HT1080 (cell line): Measurements from ENCODE around the gene ARFIP2. TPM values are rescaled to one million over a fixed set of nuclear protein-coding genes. Genes with fewer than 3 reads are reported as not detected.

Experiments
- DNase-seq: peaks from one replicate; pipeline ENCODE4 v3.0.0-alpha.2; 2015; ENCODE audit warnings: low read depth
- total RNA-seq: library from RNA; depleted of rRNA; stranded (reverse); fragments of >200 nt; shearing (Covaris generic); gene quantifications from 2 replicates; pipeline ENCODE4 v1.2.3, GENCODE V29; 2014

Gene ARFIP2
- total RNA-seq, 1 experiment from 2014 or later: 123 TPM

DNA sequence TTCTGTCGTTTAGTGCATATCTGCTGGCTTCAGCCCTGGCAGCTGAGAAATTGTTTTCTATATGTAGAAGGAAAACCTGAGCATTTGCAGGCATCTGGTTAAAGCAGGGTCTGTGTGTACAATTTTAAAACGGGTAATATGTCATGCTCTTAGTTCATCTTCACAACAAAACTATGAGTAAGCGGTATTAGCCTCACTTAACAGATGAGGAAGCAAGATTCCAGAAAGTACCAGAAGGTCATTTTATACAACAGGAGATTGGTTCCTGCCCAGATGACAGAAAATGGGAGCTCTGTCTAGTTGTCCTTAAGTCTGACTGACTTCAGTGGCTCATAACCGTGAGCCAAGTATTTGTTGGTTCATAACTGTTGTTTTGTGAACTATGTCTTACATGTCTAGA is 1.3 kb upstream of the ARFIP2 start:
- no peak for DNase-seq

DNA sequence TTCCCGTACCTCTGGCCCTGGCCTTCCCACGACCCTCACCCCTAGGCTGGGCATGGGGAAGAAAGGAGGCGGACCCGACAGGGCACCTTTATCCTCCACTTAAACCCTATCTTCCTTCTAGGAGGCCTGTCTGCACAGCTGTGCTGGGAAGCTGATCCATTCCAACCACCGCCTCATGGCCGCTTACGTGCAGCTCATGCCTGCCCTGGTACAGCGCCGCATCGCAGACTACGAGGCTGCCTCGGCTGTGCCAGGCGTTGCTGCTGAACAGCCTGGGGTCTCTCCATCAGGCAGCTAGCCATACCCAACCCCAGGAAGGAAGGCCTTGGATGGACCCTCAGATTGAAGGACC is 769 bp upstream of the ARFIP2 start:
- DNase-seq: no peak

DNA sequence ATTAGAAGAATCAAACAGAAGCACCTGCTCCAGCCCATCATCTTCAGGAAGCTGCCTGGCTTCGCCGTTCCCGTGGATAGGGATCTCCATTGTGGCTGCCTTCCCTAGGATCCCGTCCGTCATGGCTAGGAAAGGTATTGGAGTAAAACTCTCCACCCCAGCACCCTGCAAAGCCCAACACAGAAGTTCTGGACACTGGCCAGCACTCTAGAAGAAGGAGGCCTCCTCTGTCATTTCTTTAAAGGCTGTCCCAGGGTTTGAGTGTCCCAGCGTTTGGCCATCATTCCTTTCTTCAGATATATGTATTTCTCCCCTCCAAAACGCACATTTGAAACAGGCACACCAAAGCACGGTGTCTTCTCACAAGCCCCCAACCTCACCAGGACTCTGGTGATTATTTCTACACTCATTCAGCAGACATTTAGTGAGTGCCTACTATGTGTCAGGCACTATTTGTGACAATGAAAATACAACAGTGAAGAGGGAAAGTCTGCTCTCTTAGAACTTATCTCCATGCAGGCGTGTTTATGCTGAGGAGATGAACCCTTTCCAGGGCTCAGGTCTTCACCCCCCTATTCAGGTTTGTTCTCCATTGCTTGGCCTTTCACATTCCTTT is 724 bp downstream of the ARFIP2 start:
- no peak for DNase-seq

DNA sequence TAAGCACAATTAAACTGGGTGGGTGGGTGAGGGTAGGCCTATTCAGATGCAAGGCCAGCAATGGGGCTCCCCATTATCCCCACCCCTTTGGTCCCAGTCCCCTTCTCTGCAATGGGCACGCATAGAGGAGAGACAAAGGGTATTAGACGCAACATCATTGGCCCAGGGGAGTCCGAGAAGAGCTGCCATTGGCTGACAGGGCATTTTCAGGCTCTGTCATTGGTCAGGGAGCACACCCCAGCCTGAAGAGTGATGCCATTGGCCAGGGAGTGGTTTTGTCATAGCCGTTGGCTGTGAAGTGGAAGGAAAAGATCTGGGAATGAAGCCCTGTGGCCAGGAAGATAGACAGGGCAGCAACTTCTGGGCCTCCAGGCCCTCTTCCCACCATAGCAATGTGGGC is 4.6 kb downstream of the ARFIP2 start:
- no peak for DNase-seq

DNA sequence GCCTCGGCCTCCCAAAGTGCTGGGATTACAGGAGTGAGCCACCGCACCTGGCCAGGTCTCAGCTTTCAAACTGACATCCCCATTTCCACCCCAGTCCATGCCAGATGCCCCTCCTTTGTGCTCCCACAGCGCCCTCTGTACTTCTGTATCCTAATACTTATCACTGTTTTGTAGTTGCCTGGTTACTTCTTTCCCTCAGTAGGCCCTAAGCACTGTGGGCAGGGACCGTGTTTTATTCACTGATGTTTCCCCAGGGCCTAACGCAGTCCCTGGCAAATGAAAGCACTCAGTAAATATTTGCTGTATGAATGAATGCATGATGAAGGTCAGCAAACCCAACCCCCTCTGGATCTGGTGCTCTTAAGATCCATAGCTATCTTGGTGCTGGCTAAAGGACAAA is 5.2 kb downstream of the ARFIP2 start:
- DNase-seq: no peak

DNA sequence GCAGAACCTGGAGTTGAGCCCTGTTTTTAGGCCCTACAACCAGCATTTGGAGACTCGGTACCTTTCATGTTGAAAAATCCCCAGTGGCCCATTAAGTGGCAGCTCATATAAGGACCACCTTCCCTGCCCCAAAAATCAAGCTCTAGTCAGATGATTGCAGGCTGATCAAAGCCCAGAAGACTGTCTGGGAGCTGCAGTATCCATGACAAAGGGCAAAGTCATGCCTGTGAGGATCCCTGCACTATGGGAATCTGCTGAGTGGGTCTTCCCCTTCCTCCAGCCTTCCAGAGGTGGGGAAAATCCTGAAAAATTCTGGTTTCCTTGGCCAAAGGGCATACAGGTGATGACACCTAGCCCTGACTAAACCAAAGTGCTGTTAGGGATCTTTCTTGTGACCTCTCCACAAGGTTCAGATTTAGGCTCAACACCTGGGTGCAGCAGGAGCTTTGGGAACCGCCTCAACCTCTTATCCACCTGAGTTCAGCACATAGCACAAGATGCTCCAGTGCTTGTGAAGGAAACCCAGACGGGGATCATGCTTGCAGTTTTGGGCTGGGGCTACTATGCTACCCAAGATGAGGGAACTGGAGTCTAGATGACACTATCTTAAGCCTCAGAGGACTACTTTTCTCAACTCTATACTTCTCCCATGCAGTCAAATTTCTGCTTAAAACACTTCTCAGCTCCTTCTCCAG is 6.2 kb downstream of the ARFIP2 start:
- peak; percentile 5 for DNase-seq

DNA sequence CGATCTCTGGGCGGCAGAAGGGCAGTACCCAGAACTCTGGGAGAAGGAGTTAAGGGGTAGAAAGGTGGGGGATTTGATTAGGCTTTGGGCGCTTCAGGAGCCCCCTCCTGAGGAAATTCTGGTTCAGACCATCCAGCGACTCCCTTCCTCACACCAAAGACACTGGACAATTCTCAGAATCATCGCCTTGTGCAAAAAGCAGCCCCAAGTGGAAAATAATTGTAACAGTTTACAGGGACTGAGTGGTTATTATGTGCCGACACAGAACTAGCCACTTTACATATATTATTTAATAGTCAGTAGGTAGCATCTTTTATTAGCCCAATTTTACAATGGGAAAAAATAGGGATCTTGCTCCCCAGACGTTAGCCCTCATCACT is 6.7 kb downstream of the ARFIP2 start:
- DNase-seq: no peak

DNA sequence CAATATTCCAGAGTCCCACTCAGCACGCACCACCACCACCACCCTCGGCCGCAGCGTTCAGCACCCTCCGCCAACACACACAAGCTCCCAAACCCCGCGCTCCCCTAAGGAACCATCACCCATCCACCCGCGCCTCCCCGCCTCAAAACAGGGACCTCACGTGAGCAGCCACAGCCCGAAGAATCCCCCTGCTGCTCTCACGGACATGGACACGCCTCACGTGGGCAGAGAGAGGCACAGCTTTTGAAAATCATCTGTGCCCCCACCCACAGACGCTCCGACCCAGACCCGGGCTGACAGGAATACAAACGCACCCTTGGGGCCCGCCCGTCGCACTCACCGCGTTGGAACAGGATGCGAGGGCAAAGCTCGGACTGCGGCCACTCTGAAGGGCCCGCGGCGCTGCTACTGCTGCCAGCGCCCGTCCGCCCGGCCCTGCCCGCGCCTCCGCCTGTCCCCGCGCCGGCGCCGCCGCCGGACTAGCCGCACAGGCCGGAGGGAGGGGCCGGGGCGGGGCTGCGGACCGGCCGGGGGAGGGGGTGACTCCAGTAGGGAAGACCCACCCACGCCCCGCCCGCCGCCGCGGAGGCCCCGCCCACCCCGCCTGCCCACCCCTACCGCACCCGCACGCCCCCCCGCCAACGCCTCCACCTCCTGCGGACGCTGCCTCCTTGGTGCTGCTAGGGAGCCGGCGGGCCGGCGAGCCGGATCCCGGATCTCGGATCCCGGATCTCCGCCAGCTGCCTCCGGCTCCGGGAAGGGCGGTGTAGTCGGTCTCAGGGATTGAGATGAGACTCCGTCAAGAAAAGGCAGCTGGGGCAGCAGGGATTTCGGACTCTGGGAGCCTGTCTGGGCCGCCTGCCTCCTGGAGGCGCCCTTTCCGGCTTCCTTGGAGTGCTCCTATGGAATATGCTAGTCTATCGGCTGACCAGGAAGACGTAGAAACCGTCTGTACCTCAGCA is 7.4 kb downstream of the ARFIP2 start, which contains the start of gene TRIM3:
Gene TRIM3, minus strand, starts transcription at position 491 of the 962 bp plus-strand sequence. CDS start 8,246 bp downstream, outside the sequence.
- DNase-seq: peak; percentile 84

DNA sequence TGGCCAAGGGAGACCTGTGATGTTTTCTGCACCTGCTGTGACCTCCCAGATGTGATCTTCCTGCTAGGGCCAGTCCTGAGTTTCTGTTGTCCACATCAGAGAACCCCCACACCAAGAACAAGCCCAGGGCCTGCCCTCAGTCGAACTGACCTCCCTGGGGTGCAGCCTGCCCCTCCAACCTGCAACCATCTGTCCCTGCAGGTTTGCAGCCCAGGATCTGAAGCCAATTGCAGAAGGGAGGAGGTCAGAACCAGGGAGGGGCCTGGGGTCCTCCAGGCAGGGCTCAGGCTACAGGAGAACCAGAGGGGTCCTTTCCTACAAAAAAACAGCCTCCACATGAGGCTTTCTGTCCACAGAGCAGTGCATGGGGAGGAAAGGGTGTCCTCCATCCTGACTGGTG is 8.2 kb downstream of the ARFIP2 start:
- no peak for DNase-seq

DNA sequence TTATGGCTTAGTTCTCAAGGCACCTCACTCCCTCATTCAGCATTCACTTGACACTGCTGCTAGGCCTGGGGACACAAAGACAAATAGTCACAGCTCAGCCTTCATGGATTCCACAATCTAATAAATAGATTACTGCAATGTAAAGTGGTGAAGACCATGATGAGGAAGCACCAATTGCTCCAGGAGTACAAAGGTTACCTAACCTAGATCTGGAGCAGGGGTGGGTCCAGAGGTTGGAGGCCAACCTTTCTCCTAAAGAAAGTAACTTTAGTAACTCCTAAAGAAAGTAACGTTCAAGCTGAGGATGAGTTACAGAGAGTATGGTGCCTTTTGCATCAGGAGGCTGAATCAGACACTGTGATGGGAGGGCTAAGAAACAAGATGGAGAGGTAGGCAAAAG is 11.5 kb downstream of the ARFIP2 start:
- DNase-seq: no peak

DNA sequence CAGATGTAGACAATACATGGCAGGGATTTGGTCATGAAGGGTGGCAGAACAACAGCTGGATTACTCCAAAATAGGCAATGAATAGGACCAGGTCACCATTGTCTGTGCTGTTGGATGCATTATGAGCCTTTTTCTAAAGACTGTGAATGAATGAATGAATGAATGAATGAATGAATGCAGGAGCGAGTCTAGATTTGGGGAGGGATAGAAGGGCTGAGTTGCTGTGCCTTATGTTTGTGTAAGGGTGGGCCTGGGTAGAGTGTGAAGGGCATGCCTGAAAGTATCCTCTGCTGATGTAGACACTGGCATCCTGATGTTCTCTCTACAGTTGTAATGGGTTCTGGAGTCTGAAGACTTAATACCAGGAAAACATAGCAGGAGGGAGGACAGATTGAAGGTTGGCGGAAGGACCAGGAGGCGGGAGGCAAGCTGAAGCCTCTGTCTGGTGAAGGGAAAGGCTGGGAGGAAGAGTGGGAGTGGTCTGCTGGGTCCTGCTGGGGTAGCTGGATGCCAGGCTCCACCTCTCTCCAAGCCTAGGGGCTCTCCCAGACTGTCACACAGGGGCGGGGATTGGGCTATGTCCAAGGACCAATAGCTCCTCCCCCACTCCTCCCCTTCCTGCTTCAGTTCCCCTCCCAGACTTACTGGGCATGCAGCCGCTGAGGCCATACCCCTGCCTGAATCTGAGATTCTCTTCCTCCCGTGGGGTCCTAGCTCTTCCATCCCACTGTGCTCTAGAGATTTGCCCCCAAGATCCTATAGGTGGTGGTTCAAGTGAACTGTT is 12.2 kb downstream of the ARFIP2 start:
- DNase-seq: peak; percentile 84

DNA sequence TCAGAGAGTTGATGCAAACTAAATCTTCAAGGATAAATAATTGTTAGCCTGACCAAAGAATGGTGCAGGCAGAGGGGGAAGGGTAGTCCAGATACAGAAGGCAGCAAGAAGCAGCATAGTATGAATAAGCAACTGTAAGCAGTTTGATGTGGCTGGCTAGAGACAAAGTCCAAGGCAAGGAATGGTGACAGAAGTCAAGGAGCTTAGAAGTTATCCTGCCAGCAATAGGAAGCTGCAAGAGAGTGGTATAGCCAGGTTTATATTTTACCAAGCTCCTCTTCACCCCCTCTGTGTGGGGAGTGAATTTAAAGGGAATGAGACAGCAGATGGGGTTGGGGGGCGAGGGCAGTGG is 22.1 kb downstream of the ARFIP2 start:
- no peak for DNase-seq

DNA sequence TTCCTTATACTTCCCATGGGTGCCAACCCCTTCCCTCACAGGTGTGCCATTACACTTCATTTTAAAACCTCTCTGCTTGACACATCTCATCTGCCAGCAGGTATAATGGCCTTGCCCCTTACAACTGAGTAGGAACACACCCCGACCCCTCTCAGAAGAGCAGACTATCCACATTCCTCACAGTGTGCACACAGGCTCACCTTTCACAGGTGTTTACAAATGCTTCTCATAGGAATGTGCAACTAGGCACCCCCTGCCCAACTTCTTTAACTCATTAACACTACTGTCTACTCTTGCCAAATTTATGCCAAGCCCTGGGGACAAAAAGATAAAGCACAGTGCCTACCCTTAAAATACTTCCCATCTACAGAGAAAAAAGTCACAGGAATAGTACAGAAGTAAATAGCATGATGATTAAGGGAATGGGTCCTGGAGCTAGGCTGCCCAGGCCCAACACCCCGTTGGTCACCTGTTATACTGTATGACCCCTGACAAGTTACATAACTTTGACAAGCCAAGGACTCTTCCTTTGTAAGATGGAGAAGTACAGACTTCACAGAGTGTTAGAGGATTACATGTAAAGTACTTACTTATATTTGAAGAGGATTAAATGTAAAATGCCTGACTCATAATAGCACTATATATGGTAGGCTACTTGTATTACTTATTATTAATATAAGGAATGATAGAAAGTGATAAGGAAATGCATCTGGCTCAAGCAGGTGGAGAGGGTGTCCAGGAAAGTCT is 22.6 kb downstream of the ARFIP2 start:
- DNase-seq: no peak

DNA sequence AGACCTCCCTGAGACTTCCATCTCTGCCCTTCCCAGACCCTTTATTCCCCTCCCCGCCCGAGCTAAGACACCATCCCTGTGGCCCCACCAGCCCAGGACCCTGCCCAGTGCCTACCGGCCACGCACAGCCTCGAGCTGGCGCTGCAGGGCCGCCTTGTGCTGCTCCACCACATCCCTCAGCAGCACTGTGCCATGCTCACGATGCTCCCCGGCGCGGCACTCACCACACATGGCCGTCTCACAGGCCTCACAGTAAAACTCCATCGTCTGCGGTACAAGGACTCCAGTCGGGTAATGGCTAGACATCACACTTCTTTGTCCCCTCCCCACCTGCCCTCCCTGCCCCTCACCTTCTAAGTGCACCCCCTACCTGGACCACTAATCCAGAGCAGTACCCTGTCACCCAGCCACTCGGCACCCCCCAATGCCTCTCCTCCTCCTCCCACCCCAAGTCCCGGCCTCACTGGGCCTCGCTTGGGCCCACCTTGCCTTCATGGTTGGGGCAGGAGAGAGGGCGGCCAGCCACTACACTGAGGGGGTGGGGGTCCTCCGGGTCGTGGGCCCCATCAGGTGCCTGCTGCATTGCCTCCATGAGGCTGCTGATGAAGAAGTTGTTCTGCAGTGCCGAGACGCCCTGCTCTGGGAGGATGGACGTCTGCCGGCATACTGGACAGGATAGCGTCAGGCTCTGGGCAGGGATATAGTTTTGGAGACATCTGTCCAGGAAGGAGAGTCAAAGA is 23.4 kb downstream of the ARFIP2 start:
- DNase-seq: no peak

DNA sequence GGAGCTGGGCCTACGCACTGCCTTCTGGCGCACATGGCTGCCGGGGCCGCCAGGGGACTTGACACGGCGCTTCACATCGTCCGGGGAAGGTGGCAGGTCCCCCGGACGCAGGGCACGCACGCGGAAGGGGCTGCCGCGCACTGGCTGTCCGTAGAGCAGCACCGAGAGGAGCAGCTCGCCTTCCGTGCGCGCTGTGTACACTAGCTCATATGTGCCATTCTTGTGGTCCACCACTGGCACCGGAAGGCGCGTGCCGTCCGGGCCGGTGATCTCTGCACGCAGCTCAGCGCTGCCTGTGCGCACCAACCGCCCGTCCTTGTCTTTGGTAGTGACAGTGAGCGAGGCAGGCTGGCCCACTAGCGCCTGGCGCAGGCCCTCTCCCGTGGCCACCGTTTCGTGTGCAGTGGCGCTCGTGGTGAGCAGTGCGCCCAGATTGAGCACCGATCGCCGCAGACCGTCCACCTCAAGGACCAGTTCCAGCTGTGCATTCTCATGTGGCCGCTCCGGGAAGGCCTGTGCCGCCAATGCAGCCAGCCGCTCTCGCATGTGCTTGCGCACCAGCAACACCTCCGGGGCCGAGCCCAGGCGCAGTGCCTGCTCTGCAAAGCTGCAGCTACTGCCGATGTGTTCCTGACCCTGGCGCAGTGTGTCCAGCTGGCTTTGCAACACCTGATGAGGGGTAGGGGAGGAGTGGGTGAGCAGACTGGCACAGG is 24.6 kb downstream of the ARFIP2 start:
- DNase-seq: no peak

DNA sequence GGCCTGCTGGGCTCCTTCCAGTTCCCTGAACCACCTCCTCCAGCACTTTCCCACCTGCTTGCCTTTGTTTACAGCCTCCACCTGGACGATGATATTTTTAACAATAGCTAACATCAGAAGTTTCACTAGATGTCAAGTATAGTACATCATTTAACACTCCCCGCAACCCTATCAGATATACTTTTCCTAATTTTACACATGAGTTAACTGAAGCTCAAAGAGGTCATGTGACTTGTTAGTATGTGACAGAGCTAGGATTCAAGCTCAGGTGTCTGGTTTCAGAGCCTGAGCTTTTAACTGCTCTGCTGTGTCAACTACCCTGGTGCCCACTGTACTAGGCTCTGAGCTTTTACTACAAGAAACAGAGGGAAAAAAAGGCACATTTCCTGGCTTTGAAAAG is 26.1 kb downstream of the ARFIP2 start:
- DNase-seq: no peak

DNA sequence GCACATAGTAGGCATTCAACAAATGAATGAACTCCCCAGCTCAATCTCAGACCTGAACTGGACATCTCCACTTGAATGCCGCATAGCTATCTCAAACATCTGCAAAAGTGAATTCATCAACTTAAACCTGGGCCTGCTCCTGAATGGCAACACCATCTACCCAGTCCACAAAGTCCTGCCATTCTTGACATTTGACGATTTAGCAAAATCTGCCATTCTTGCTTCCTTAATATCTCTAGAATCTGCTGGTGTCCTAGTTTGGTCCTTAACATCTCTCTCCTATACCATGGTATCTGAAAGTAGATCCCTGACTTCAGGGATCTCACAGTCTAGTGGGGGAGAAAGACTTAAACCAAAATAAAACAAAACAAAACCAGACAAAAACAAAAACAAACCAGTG is 28.0 kb downstream of the ARFIP2 start:
- no peak for DNase-seq

DNA sequence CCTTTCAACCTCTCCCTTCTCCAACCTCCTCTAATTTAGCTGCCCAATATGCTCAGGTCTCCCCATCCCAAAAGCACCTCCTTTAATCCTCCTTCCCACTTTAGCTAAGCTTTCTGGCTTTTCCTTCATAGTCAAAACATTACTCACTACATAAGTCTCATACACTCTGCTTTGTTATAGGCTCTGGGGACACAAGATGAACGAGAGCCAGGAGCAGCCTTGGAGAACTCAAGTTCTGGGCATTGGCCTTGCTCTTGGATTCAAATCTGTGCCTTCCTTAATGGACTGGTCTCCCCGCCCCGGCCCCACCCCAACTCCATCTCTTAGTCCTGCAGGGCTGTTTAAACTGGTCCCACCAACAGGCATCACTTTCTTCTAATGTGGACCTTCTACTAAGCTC is 28.9 kb downstream of the ARFIP2 start:
- no peak for DNase-seq

DNA sequence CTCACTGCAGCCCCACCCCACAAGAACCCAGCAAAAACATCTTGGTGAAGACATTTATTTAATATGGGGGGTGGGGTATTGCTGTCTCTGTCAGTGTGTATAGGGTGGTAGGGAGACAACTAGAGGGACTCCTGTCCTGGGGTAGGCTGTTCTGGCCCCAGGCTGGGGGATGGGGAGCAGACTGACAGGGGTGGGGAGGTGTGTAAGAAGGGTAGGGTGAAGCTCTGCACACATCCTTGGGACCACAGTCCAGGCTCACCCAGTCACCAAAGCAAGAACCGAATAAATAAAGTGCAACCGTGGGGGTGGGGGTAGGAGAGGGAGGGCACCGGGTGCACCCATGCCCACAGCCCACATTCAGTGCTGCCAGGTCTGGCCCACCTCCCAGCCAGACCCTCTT is 32.6 kb downstream of the ARFIP2 start:
- DNase-seq: no peak
